ENCODE results near the gene SMIM45.

SMIM45 gene

GRCh38 chr22:41951898-41952474 is at the start of gene SMIM45:
Gene SMIM45 (plus strand): TSS chr22:41952150.
- DNase-seq (ENCODE audit: low read depth in 2 of 3, low spot score in 1 of 3) = no peak

- DNase-seq (ENCODE audit: low read depth in 2 of 3, low spot score in 1 of 3) = no peak
Measured at GRCh38 chr22:41902932-41903421, 49.0 kb upstream of the SMIM45 start.

GRCh38 chr22:41904450-41905410 is 47.2 kb upstream of the SMIM45 start:
- DNase-seq (ENCODE audit: low read depth in 2 of 3, low spot score in 1 of 3) = no peak

GRCh38 chr22:41905411-41906202 is 46.3 kb upstream of the SMIM45 start:
- DNase-seq (ENCODE audit: low read depth in 2 of 3, low spot score in 1 of 3) = no peak

- no peak for DNase-seq (ENCODE audit: low read depth in 2 of 3, low spot score in 1 of 3)
Measured at GRCh38 chr22:41906822-41907221, 45.1 kb upstream of the SMIM45 start.

GRCh38 chr22:41907436-41908401 is 44.2 kb upstream of the SMIM45 start:
- no peak for DNase-seq (ENCODE audit: low read depth in 2 of 3, low spot score in 1 of 3)

- DNase-seq (ENCODE audit: low read depth in 2 of 3, low spot score in 1 of 3) = no peak
Measured at GRCh38 chr22:41908411-41909309, 43.3 kb upstream of the SMIM45 start.

- DNase-seq (ENCODE audit: low read depth in 2 of 3, low spot score in 1 of 3) = no peak
Measured at GRCh38 chr22:41909310-41910049, 42.5 kb upstream of the SMIM45 start.

- no peak for DNase-seq (ENCODE audit: low read depth in 2 of 3, low spot score in 1 of 3)
Measured at GRCh38 chr22:41910050-41911000, 41.6 kb upstream of the SMIM45 start.

GRCh38 chr22:41911001-41911611 is 40.8 kb upstream of the SMIM45 start:
- no peak for DNase-seq (ENCODE audit: low read depth in 2 of 3, low spot score in 1 of 3)

GRCh38 chr22:41912338-41913039 is 39.5 kb upstream of the SMIM45 start:
- no peak for DNase-seq (ENCODE audit: low read depth in 2 of 3, low spot score in 1 of 3)

GRCh38 chr22:41913040-41913719 is 38.8 kb upstream of the SMIM45 start:
- no peak for DNase-seq (ENCODE audit: low read depth in 2 of 3, low spot score in 1 of 3)

GRCh38 chr22:41913842-41914534 is 38.0 kb upstream of the SMIM45 start:
- no peak for DNase-seq (ENCODE audit: low read depth in 2 of 3, low spot score in 1 of 3)

- no peak for DNase-seq (ENCODE audit: low read depth in 2 of 3, low spot score in 1 of 3)
Measured at GRCh38 chr22:41914611-41915034, 37.3 kb upstream of the SMIM45 start.

Measured in stimulated activated CD4-positive, alpha-beta T cell treated with anti-CD3 and anti-CD28 coated beads, Interleukin-12 subunit alpha, Interleukin-12 subunit beta, amount 100 ng/mL, for 48 hours (primary cell).